MM.1S (cell line): ENCODE data around the gene TTC39C.

Experiments
- CTCF ChIP-seq: fragments of 300-600 bp; sonication (generic); IDR thresholded peaks from 2 replicates; pipeline ENCODE4 v1.5.1; 2016; ENCODE audit warnings: antibody characterized with exemption, low read length, mixed read lengths
- EZH2 ChIP-seq: fragments of 300-600 bp; sonication (generic); optimal IDR thresholded peaks from 2 replicates; pipeline ENCODE3; 2017; ENCODE audit warnings: low read depth, mild to moderate bottlenecking, antibody characterized with exemption, low read length, mixed read lengths
- EZH2phosphoT487 ChIP-seq: fragments of 300-600 bp; sonication (generic); IDR thresholded peaks from 2 replicates; pipeline ENCODE4 v1.6.1; 2018; ENCODE audit warnings: antibody characterized with exemption, low read length

GRCh38 chr18:24055878-24056277 lies 41.3 kb downstream of the TTC39C start:
- no peak for TF ChIP-seq CTCF
- TF ChIP-seq EZH2: no peak
- no peak for TF ChIP-seq EZH2phosphoT487
